DOHH2 (cell line): ENCODE results near the gene MYCL.

ENCODE experiments used
- CTCF ChIP-seq: fragments of 200-600 bp; sonication (generic); IDR thresholded peaks from one replicate; pipeline ENCODE4 v1.5.1; 2014; ENCODE audit warnings: antibody characterized with exemption, mild to moderate bottlenecking, low read depth, low read length; ENCODE audit not compliant: poor library complexity, severe bottlenecking
- EZH2phosphoT487 ChIP-seq: fragments of 200-600 bp; sonication (generic); IDR thresholded peaks from 2 replicates; pipeline ENCODE4 v1.6.1; 2017; ENCODE audit warnings: borderline replicate concordance, mild to moderate bottlenecking, antibody characterized with exemption, low read length, moderate library complexity, mixed read lengths

GRCh38 chr1:39877980-39878956 lies 23.4 kb downstream of the MYCL start:
- TF ChIP-seq CTCF = no peak
- TF ChIP-seq EZH2phosphoT487 = no peak
